NCI-H82 (cell line): ENCODE measurements around the gene RNF44.
"Not testable (repeated sequence)": the region's sequence is repeated elsewhere in the genome, so short reads cannot be mapped to it uniquely, and the experiment has no call there.

Experiments used
- DNase-seq: peaks from one replicate; lab custom pipeline; 2025; lab: John Stamatoyannopoulos, UW

The RNF44 gene

GRCh38 chr5:176550937-176551336 lies 13.7 kb upstream of the RNF44 start:
- DNase-seq, result not testable (repeated sequence)

- no peak for DNase-seq
Measured at GRCh38 chr5:176550275-176550831, 13.2 kb upstream of the RNF44 start.

- no peak for DNase-seq
Measured at GRCh38 chr5:176549871-176550270, 12.7 kb upstream of the RNF44 start.

GRCh38 chr5:176548967-176549444 lies 11.8 kb upstream of the RNF44 start, which contains the start of gene CDHR2:
TSS of gene CDHR2 (plus strand) at chr5:176549342. CDS start at chr5:176565353, 16,011 bp downstream.
- no peak for DNase-seq

- DNase-seq, result no peak
Measured at GRCh38 chr5:176547802-176548201, 10.6 kb upstream of the RNF44 start.

GRCh38 chr5:176545737-176546509 lies 8.7 kb upstream of the RNF44 start:
- DNase-seq, result no peak

GRCh38 chr5:176545388-176545736 lies 8.2 kb upstream of the RNF44 start:
- no peak for DNase-seq

- peak; percentile 77 for DNase-seq
Measured at GRCh38 chr5:176543428-176544182, 6.4 kb upstream of the RNF44 start.

- DNase-seq, result peak; percentile 56
Measured at GRCh38 chr5:176542596-176543427, 5.6 kb upstream of the RNF44 start.

GRCh38 chr5:176542135-176542595 lies 5.0 kb upstream of the RNF44 start:
- DNase-seq, result no peak

- DNase-seq, result peak; percentile 55
Measured at GRCh38 chr5:176541338-176542134, 4.3 kb upstream of the RNF44 start.

GRCh38 chr5:176540956-176541337 lies 3.7 kb upstream of the RNF44 start:
- no peak for DNase-seq

- peak; percentile 14 for DNase-seq
Measured at GRCh38 chr5:176540476-176540899, 3.3 kb upstream of the RNF44 start.

GRCh38 chr5:176538989-176539384 lies 1.8 kb upstream of the RNF44 start:
- DNase-seq, result no peak

- peak; percentile 55 for DNase-seq
Measured at GRCh38 chr5:176538230-176538988, 1.2 kb upstream of the RNF44 start.

- DNase-seq, result peak; percentile 99
Measured at GRCh38 chr5:176537554-176538229, 490 bp upstream of the RNF44 start.

- DNase-seq, result peak; percentile 74
Measured at GRCh38 chr5:176536132-176536901, 885 bp downstream of the RNF44 start.

- peak; percentile 48 for DNase-seq
Measured at GRCh38 chr5:176535664-176536131, 1.5 kb downstream of the RNF44 start.
